Neural cell (in vitro differentiated cells): ENCODE results near the gene SSBP3. TPM values are rescaled to one million over a fixed set of nuclear protein-coding genes. Genes with fewer than 3 reads are reported as not detected.

Source experiments
- H2AFZ ChIP-seq: fragments of 200-600, 300-800 bp; sonication (generic), shearing (Covaris generic); 2 replicates; pipeline ENCODE4 v1.6.0; 2014; ENCODE audit warnings: low read depth, mild to moderate bottlenecking, antibody characterized with exemption, low read length, moderate library complexity
- H3F3A ChIP-seq: fragments of 200-600 bp; shearing (Covaris generic); 2 replicates; pipeline ENCODE4 v1.6.1; 2016; ENCODE audit warnings: mild to moderate bottlenecking, moderate library complexity, mixed read lengths, antibody characterized with exemption, low read length; ENCODE audit not compliant: insufficient read depth, poor library complexity, severe bottlenecking
- H3K27ac ChIP-seq: fragments of 200-600, 300-800 bp; sonication (generic), shearing (Covaris generic); 2 replicates; pipeline ENCODE4 v1.5.1; 2014; ENCODE audit warnings: mild to moderate bottlenecking, low read length, moderate library complexity
- H3K27me3 ChIP-seq: fragments of 300-800, 200-600 bp; sonication (generic), shearing (Covaris generic); 2 replicates; pipeline ENCODE4 v1.6.0; 2014; ENCODE audit warnings: mild to moderate bottlenecking, low read depth, low read length, moderate library complexity; ENCODE audit not compliant: insufficient read depth
- H3K36me3 ChIP-seq: fragments of 300-800, 200-600 bp; sonication (generic), shearing (Covaris generic); 2 replicates; pipeline ENCODE4 v1.5.1; 2014; ENCODE audit warnings: mild to moderate bottlenecking, antibody characterized with exemption, low read length, moderate library complexity; ENCODE audit not compliant: insufficient read depth
- H3K4me2 ChIP-seq: fragments of 300-800, 200-600 bp; sonication (generic), shearing (Covaris generic); 2 replicates; pipeline ENCODE4 v1.6.0; 2014; ENCODE audit warnings: mild to moderate bottlenecking, low read length
- H3K4me3 ChIP-seq: fragments of 300-800, 200-600 bp; sonication (generic), shearing (Covaris generic); 2 replicates; pipeline ENCODE4 v1.5.1; 2014; ENCODE audit warnings: mild to moderate bottlenecking, low read length, moderate library complexity
- H3K79me2 ChIP-seq: fragments of 200-600 bp; shearing (Covaris generic); replicated peaks from 2 replicates; pipeline ENCODE4 v1.6.0; 2014; ENCODE audit warnings: mild to moderate bottlenecking, low read length, moderate library complexity; ENCODE audit not compliant: insufficient read depth
- H3K9ac ChIP-seq: fragments of 300-800, 200-600 bp; sonication (generic), shearing (Covaris generic); 2 replicates; pipeline ENCODE4 v1.6.1; 2016; ENCODE audit warnings: mild to moderate bottlenecking, low read length, mixed read lengths
- H3K9me2 ChIP-seq: fragments of 200-600 bp; shearing (Covaris generic); 2 replicates; pipeline ENCODE4 v1.6.1; 2016; ENCODE audit warnings: mild to moderate bottlenecking, low read length, mixed read lengths; ENCODE audit not compliant: insufficient read depth
- H3K9me3 ChIP-seq: fragments of 200-600, 300-800 bp; sonication (generic), shearing (Covaris generic); 2 replicates; pipeline ENCODE4 v1.6.1; 2016; ENCODE audit warnings: mild to moderate bottlenecking, mixed run types, low read length, moderate library complexity, mixed read lengths
- H4K20me1 ChIP-seq: fragments of 200-600 bp; shearing (Covaris generic); 2 replicates; pipeline ENCODE4 v1.6.1; 2016; ENCODE audit warnings: mild to moderate bottlenecking, mixed run types; ENCODE audit not compliant: insufficient read depth
- CTCF ChIP-seq: fragments of 450-650 bp; IDR thresholded peaks from 2 replicates; pipeline ENCODE4 v1.5.1; 2014; ENCODE audit warnings: antibody characterized with exemption, mild to moderate bottlenecking, moderate library complexity; ENCODE audit not compliant: poor library complexity, severe bottlenecking
- EP300 ChIP-seq: fragments of 450-650 bp; conservative IDR thresholded peaks from 2 replicates; pipeline ENCODE4 v1.6.1; 2014; ENCODE audit warnings: antibody characterized with exemption, mild to moderate bottlenecking, moderate library complexity; ENCODE audit not compliant: poor library complexity, severe bottlenecking
- EZH2 ChIP-seq: fragments of 200-600, 300-800 bp; shearing (Covaris generic), sonication (generic); IDR thresholded peaks from 2 replicates; pipeline ENCODE4 v1.6.1; 2014; ENCODE audit warnings: antibody characterized with exemption, low read length, borderline replicate concordance, mild to moderate bottlenecking; ENCODE audit not compliant: insufficient read depth, poor library complexity, severe bottlenecking
- MXI1 ChIP-seq: fragments of 450-650 bp; conservative IDR thresholded peaks from 2 replicates; pipeline ENCODE4 v1.6.1; 2014; ENCODE audit warnings: antibody characterized with exemption, mild to moderate bottlenecking; ENCODE audit not compliant: poor library complexity, severe bottlenecking
- POLR2AphosphoS5 ChIP-seq: IDR thresholded peaks from 2 replicates; pipeline ENCODE4 v1.6.1; 2012
- RAD21 ChIP-seq: fragments of 450-650 bp; conservative IDR thresholded peaks from 2 replicates; pipeline ENCODE4 v1.6.1; 2014; ENCODE audit warnings: antibody characterized with exemption, mild to moderate bottlenecking, moderate library complexity
- REST ChIP-seq: IDR thresholded peaks from 2 replicates; pipeline ENCODE4 v1.6.1; 2012; ENCODE audit warnings: borderline replicate concordance
- TAF1 ChIP-seq: IDR thresholded peaks from 2 replicates; pipeline ENCODE4 v1.6.1; 2012; ENCODE audit warnings: low read depth
- polyA plus RNA-seq: library from polyadenylated mRNA; depleted of rRNA; stranded (reverse); fragments of >200 nt; gene quantifications from 2 replicates; pipeline ENCODE4 v1.2.3, GENCODE V29; 2014

SSBP3 gene
- polyA plus RNA-seq, 1 donor from 2014 or later, result 77.4 TPM

- H3K4me2 ChIP-seq, result no peak overlapping the region
- H4K20me1 ChIP-seq, result peaks cover 3% of the 10 kb centered on the region
Measured at GRCh38 chr1:54298284-54299033, 107.7 kb downstream of the SSBP3 start.

More at GRCh38 chr1:54298284-54299033, 107.7 kb downstream of the SSBP3 start:
- H3F3A ChIP-seq, result no peaks in the 10 kb centered on the region
- no peaks in the 10 kb centered on the region for H3K9me2 ChIP-seq
- peaks cover 92% of the 10 kb centered on the region for H3K79me2 ChIP-seq
- H2AFZ ChIP-seq, result no peak overlapping the region
- no peak overlapping the region for H3K4me3 ChIP-seq
- TF ChIP-seq RAD21 (no peak), POLR2AphosphoS5 (no peak), EZH2 (no peak), EP300 (no peak), TAF1 (no peak), REST (no peak), MXI1 (no peak), CTCF (no peak)
- no peaks in the 10 kb centered on the region for H3K9me3 ChIP-seq
- no peaks in the 10 kb centered on the region for H3K27me3 ChIP-seq
- no peaks in the 10 kb centered on the region for H3K36me3 ChIP-seq
- H3K9ac ChIP-seq, result no peak overlapping the region
- no peak overlapping the region for H3K27ac ChIP-seq
